ENCODE measurements around the gene PRDM4.

The PRDM4 gene

DNA sequence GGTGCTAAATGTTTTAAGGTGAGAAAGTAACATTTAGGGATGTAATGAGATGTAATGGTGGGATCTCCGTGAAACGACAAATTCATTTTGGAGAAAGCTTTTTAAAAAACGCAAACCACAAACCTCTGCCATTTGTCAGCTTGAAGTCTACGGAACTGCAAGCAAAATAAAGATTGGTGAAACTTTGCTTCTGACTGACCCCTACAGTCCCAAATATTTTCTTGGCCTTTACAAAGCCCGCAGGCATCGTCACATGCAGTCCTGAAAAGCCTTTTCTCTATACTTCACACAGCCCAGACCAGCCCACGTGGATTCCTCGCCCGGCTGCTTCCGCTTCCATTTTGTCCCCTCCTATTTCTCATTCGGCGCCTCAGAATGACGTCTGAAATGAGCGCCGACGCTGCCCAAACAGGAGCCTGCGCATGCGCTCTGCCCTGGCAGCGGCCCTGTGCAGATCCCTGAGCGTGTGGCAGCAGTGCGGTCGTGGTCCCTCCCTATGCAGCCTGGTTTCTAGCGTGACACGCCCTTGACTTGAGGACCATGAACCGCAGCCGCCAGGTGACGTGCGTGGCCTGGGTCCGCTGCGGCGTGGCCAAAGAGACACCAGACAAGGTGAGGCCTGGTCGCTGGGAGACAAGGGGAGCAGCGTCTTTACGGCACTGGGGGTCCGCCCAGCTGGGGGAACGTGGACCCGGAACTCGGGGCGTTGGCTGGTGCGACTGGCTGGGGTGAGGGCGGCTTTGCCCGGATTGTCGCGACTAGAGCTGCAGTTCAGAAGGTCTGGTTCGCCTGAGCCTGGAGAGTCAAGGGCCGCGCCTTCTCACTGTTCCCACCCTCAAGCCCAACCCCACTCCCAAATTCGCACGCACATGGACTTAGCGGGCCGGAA lies 75.3 kb downstream of the PRDM4 start, which contains the start of gene PWP1:
Gene PWP1, plus strand, starts transcription at position 440 of the 889 bp plus-strand sequence. Its CDS starts 101 bp downstream, at position 541.
- DNase-seq, result peak; percentile 92

DNA sequence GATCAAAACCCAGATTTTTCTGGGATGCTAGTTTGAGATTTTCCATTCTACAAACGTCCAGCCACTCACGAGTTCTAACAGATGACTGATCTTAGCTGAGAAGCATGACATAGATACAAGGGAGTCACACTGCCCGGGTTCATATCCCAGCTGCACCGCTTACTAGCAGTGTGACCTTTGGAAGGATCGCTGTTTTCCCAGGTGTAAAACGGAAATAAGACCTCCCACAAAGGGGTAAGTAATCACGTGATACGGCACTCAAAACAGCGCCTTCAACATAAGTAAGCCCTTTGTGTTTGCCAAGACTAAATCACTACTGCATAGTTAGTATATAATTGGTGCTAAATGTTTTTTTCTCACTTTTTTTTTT lies 76.0 kb downstream of the PRDM4 start:
- DNase-seq, result no peak

GRCh38 chr12:107684029-107684795 lies 76.7 kb downstream of the PRDM4 start:
- no peak for DNase-seq

All from GDM1 (cell line).